K562 (cell line): ENCODE data around the gene TXNDC9. TPM values are rescaled to one million over a fixed set of nuclear protein-coding genes. Genes with fewer than 3 reads are reported as not detected.

Source experiments
- CEBPG ChIP-seq, 3 experiments: fragments of 200-800 bp in 1 of 3; sonication (Bioruptor generic) in 1 of 3; sonication (generic) in 1 of 3; formaldehyde crosslinking in 1 of 3; IDR thresholded peaks in 2 of 3; conservative IDR thresholded peaks in 1 of 3; 2 replicates each; pipeline versions ENCODE4 v1.6.1 to v1.8.0; 2016 to 2022; ENCODE audit warnings: missing compliant biosample characterization in 2 of 3, missing genetic modification characterization in 2 of 3, mild to moderate bottlenecking in 1 of 3, missing genetic modification reagents in 1 of 3
- CHCHD3 ChIP-seq: fragments of 250-450 bp; sonication (Bioruptor Pico); IDR thresholded peaks from 2 replicates; pipeline ENCODE4 v2.1.2; 2022; ENCODE audit warnings: mild to moderate bottlenecking
- CSDE1 ChIP-seq, 2 experiments: fragments of 450-650 bp; IDR thresholded peaks; 2 replicates each; pipeline ENCODE4 v1.6.1; 2016; ENCODE audit warnings: mild to moderate bottlenecking in 1 of 2
- FIP1L1 ChIP-seq: fragments of 200-400 bp; formaldehyde crosslinking; IDR thresholded peaks from 2 replicates; pipeline ENCODE4 v1.6.1; 2018; ENCODE audit warnings: mild to moderate bottlenecking, low read depth, low read length; ENCODE audit not compliant: poor library complexity, severe bottlenecking
- KDM1A ChIP-seq, 2 experiments: fragments of 450-650 bp; IDR thresholded peaks; 2 replicates each; pipeline ENCODE4 v1.6.1; 2016; ENCODE audit warnings: mild to moderate bottlenecking in 2 of 2
- MECOM ChIP-seq: fragments of 250-450 bp; sonication (Bioruptor Pico); IDR thresholded peaks from 2 replicates; pipeline ENCODE4 v1.8.0; 2022; ENCODE audit warnings: inconsistent platforms
- MYBL2 ChIP-seq, 2 experiments: fragments of 450-650 bp in 1 of 2; sonication (generic) in 1 of 2; formaldehyde crosslinking in 1 of 2; IDR thresholded peaks; 2 replicates each; pipeline versions ENCODE4 v1.6.1 to v1.8.1; 2017 to 2022; ENCODE audit warnings: borderline replicate concordance in 1 of 2, inconsistent platforms in 1 of 2, low read depth in 1 of 2, mild to moderate bottlenecking in 1 of 2, missing genetic modification reagents in 1 of 2, moderate library complexity in 1 of 2
- MYC ChIP-seq, 2 experiments: fragments of 250-450 bp in 1 of 2; sonication (Bioruptor Pico) in 1 of 2; IDR thresholded peaks; 2 replicates each; pipeline versions ENCODE4 v1.5.1 to v1.6.1; 2012 to 2021; ENCODE audit warnings: low read depth in 2 of 2, borderline replicate concordance in 1 of 2, improper control_type of control experiment in 1 of 2, low read length in 1 of 2, mild to moderate bottlenecking in 1 of 2, moderate library complexity in 1 of 2
- NEUROD1 ChIP-seq: fragments of 150-350 bp; IDR thresholded peaks from 2 replicates; pipeline ENCODE4 v1.6.1; 2014; ENCODE audit warnings: borderline replicate concordance, low read length, low read depth; ENCODE audit not compliant: partially characterized antibody
- NR2C1 ChIP-seq, 2 experiments: fragments of 450-650 bp; IDR thresholded peaks; 2 replicates each; pipeline ENCODE4 v1.6.1; 2017; ENCODE audit warnings: mild to moderate bottlenecking in 2 of 2, antibody characterized with exemption in 1 of 2, inconsistent platforms in 1 of 2, missing compliant biosample characterization in 1 of 2, missing genetic modification characterization in 1 of 2
- PHB2 ChIP-seq: fragments of 450-650 bp; IDR thresholded peaks from 2 replicates; pipeline ENCODE4 v1.6.1; 2017; ENCODE audit warnings: low read depth
- PHF8 ChIP-seq: fragments of 200-600 bp; sonication (generic); IDR thresholded peaks from 2 replicates; pipeline ENCODE4 v1.6.1; 2012; ENCODE audit warnings: mixed run types, mild to moderate bottlenecking, inconsistent platforms, low read length, moderate library complexity, borderline replicate concordance
- POLR2A ChIP-seq: fragments of 450-650 bp; conservative IDR thresholded peaks from 2 replicates; pipeline ENCODE4 v1.6.1; 2016
- PPARD ChIP-seq: fragments of 250-450 bp; sonication (Bioruptor Pico); IDR thresholded peaks from 2 replicates; pipeline ENCODE4 v1.8.0; 2022; ENCODE audit warnings: inconsistent platforms, mild to moderate bottlenecking, moderate library complexity
- RNF219 ChIP-seq: fragments of 250-450 bp; sonication (Bioruptor Pico); IDR thresholded peaks from 2 replicates; pipeline ENCODE4 v1.5.0; 2022; ENCODE audit warnings: mild to moderate bottlenecking
- SNRNP70 ChIP-seq: fragments of 200-400 bp; formaldehyde crosslinking; optimal IDR thresholded peaks from 2 replicates; pipeline ENCODE3; 2017; ENCODE audit warnings: low read depth, low read length
- SPI1 ChIP-seq: IDR thresholded peaks from 2 replicates; pipeline ENCODE4 v1.6.1; 2011; ENCODE audit warnings: low read depth, low read length, control low read depth, borderline replicate concordance
- ZBTB2 ChIP-seq: fragments of 450-650 bp; IDR thresholded peaks from 2 replicates; pipeline ENCODE4 v1.6.1; 2016; ENCODE audit warnings: antibody characterized with exemption
- ZBTB9 ChIP-seq: fragments of 450-650 bp; formaldehyde crosslinking; IDR thresholded peaks from 2 replicates; pipeline ENCODE4 v1.4.0; 2020; ENCODE audit warnings: mild to moderate bottlenecking, moderate library complexity
- ZNF239 ChIP-seq: fragments of 250-450 bp; sonication (Bioruptor Pico); IDR thresholded peaks from 2 replicates; pipeline ENCODE4 v1.4.0; 2020; ENCODE audit warnings: mild to moderate bottlenecking
- ZNF274 ChIP-seq: IDR thresholded peaks from 2 replicates; pipeline ENCODE4 v1.6.1; 2011; ENCODE audit warnings: low read depth, mild to moderate bottlenecking, low read length, moderate library complexity, borderline replicate concordance
- ZNF561 ChIP-seq: fragments of 450-650 bp; formaldehyde crosslinking; conservative IDR thresholded peaks from 2 replicates; pipeline ENCODE4 v1.4.0; 2020; ENCODE audit warnings: mild to moderate bottlenecking, moderate library complexity
- polyA plus RNA-seq, 8 experiments: library from polyadenylated mRNA; depleted of rRNA in 4 of 8; stranded (reverse) in 5 of 8; unstranded in 3 of 8; fragments of >200 nt; fragmentation: Nextera tagmentation in 2 of 8; fragmentation: Illumina TruSeq in 1 of 8; extraction: Ambion mirVana in 2 of 8; extraction: Trizol in 1 of 8; gene quantifications; 2 replicates each; pipeline versions ENCODE4 v1.2.1 to v1.2.3, GENCODE V29; 2011 to 2014; ENCODE audit warnings: inconsistent platforms in 1 of 8, missing spikeins in 1 of 8
- total RNA-seq, 7 experiments: library from RNA; depleted of rRNA in 6 of 7; stranded (reverse); fragments of >200 nt in 6 of 7; fragmentation: Illumina TruSeq in 2 of 7; extraction: Trizol in 2 of 7; gene quantifications; 2 replicates each; pipeline versions ENCODE4 v1.2.1 to v1.2.3, GENCODE V29; 2011 to 2021; ENCODE audit warnings: low replicate concordance in 1 of 7

Gene TXNDC9
- total and polyA plus RNA-seq, 9 of the 15 experiments (the other 6 are each of a cell fraction or from before 2014, with no cell fraction given): 37.5 to 211 (median 65.5) TPM

GRCh38 chr2:99335911-99336803 lies at the start of gene TXNDC9 (continued):
- TF ChIP-seq NR2C1 (IDR thresholded peaks at IDR 0.05) (peak; percentile 63; the same call in 1 of the 2 replicates), NR2C1 (tag; IDR thresholded peaks at IDR 0.05) (peak; percentile 87), SPI1 (no peak), FIP1L1 (peak; percentile 37), ZNF274 (no peak), ZNF561 (CRISPR knock-in tag) (no peak), ZNF239 (CRISPR knock-in tag) (no peak), MYC (IDR thresholded peaks at IDR 0.05; ENCODE audit: low read depth, low read length) (peak; percentile 88), MYC (CRISPR knock-in tag; IDR thresholded peaks at IDR 0.05; ENCODE audit: borderline replicate concordance, low read depth) (no peak), CHCHD3 (CRISPR knock-in tag) (no peak), PHF8 (peak; percentile 99), RNF219 (no peak), ZBTB9 (no peak), PPARD (CRISPR knock-in tag) (no peak), PHB2 (no peak), MECOM (CRISPR knock-in tag) (no peak), POLR2A (peak; percentile 98), CSDE1 (IDR thresholded peaks at IDR 0.05) (no peak), MYBL2 (IDR thresholded peaks at IDR 0.05; ENCODE audit: low read depth) (no peak), MYBL2 (CRISPR knock-in tag; IDR thresholded peaks at IDR 0.05; ENCODE audit: borderline replicate concordance) (no peak), CEBPG (CRISPR knock-in tag; IDR thresholded peaks at IDR 0.05) (peak; percentile 94), CEBPG (tag; conservative IDR thresholded peaks at IDR 0.05 in 1 of 2, IDR thresholded peaks at IDR 0.05 in 1 of 2) (peak; percentile 85 to 98), KDM1A (IDR thresholded peaks at IDR 0.05) (no peak), ZBTB2 (peak; percentile 79), SNRNP70 (no peak), NEUROD1 (peak; percentile 88)
